Hepatocyte (in vitro differentiated cells): ENCODE data around the gene MIPOL1. TPM values are rescaled to one million over a fixed set of nuclear protein-coding genes. Genes with fewer than 3 reads are reported as not detected.

Source experiments
- DNase-seq: peaks from one replicate; pipeline ENCODE4 v3.0.0-alpha.2; 2016; ENCODE audit warnings: low spot score
- H2AFZ ChIP-seq: fragments of 200-600 bp; sonication (generic); 2 replicates; pipeline ENCODE4 v1.6.0; 2016; ENCODE audit warnings: antibody characterized with exemption, mild to moderate bottlenecking
- H3K27ac ChIP-seq: fragments of 200-600 bp; sonication (generic); 2 replicates; pipeline ENCODE4 v1.5.1; 2016; ENCODE audit warnings: mild to moderate bottlenecking
- H3K27me3 ChIP-seq: fragments of 200-600 bp; sonication (generic); 2 replicates; pipeline ENCODE4 v1.6.1; 2016
- H3K36me3 ChIP-seq: fragments of 200-600 bp; sonication (generic); replicated peaks from 2 replicates; pipeline ENCODE4 v1.5.1; 2016; ENCODE audit warnings: low read depth; ENCODE audit not compliant: insufficient read depth
- H3K4me1 ChIP-seq: fragments of 200-600 bp; sonication (generic); 2 replicates; pipeline ENCODE4 v1.5.1; 2016; ENCODE audit warnings: mild to moderate bottlenecking, moderate library complexity; ENCODE audit not compliant: insufficient read depth
- H3K4me2 ChIP-seq: fragments of 200-600 bp; sonication (generic); 2 replicates; pipeline ENCODE4 v1.6.0; 2016
- H3K4me3 ChIP-seq: fragments of 200-600 bp; sonication (generic); 2 replicates; pipeline ENCODE4 v1.5.1; 2016; ENCODE audit warnings: mild to moderate bottlenecking
- H3K79me2 ChIP-seq: fragments of 200-600 bp; sonication (generic); 2 replicates; pipeline ENCODE4 v1.6.0; 2017; ENCODE audit warnings: mild to moderate bottlenecking
- H3K9me2 ChIP-seq: fragments of 200-600 bp; sonication (generic); replicated peaks from 2 replicates; pipeline ENCODE4 v1.6.0; 2017; ENCODE audit warnings: mild to moderate bottlenecking; ENCODE audit not compliant: insufficient read depth
- H3K9me3 ChIP-seq: fragments of 200-600 bp; sonication (generic); 2 replicates; pipeline ENCODE4 v1.5.1; 2016; ENCODE audit warnings: low read depth, mild to moderate bottlenecking
- H4K20me1 ChIP-seq: fragments of 200-600 bp; sonication (generic); 2 replicates; pipeline ENCODE4 v1.6.0; 2016; ENCODE audit warnings: mild to moderate bottlenecking; ENCODE audit not compliant: insufficient read depth, poor library complexity, severe bottlenecking
- CTCF ChIP-seq: fragments of 200-600 bp; sonication (generic); IDR thresholded peaks from 2 replicates; pipeline ENCODE4 v1.5.1; 2016; ENCODE audit warnings: antibody characterized with exemption, mild to moderate bottlenecking; ENCODE audit not compliant: poor library complexity
- EZH2 ChIP-seq: fragments of 200-600 bp; sonication (generic); IDR thresholded peaks from 2 replicates; pipeline ENCODE4 v1.6.1; 2016; ENCODE audit warnings: antibody characterized with exemption, mild to moderate bottlenecking, borderline replicate concordance
- EZH2phosphoT487 ChIP-seq: fragments of 200-600 bp; sonication (generic); IDR thresholded peaks from one replicate; pipeline ENCODE4 v1.6.1; 2018; ENCODE audit warnings: antibody characterized with exemption, mild to moderate bottlenecking, low read depth, moderate library complexity; ENCODE audit not compliant: unreplicated experiment, severe bottlenecking
- WGBS: methylation state at CpG from one replicate; pipeline ENCODE4 v1.1.6; 2016; ENCODE audit warnings: low lambda C conversion rate; ENCODE audit errors: missing lambda C conversion rate; 5-methylcytosine and 5-hydroxymethylcytosine counted together
- polyA plus RNA-seq: library from polyadenylated mRNA; unstranded; fragments of >200 nt; fragmentation: Nextera tagmentation; extraction: Ambion mirVana; gene quantifications from 2 replicates; pipeline ENCODE4 v1.2.1, GENCODE V29; 2016
- total RNA-seq: library from RNA; depleted of rRNA; stranded (reverse); fragments of >200 nt; gene quantifications from 2 replicates; pipeline ENCODE4 v1.2.3, GENCODE V29; 2014

MIPOL1 gene
- total and polyA plus RNA-seq, 2 experiments from 2014 or later: 2.6 to 16.6 TPM

GRCh38 chr14:37369425-37369824 is 171.7 kb downstream of the MIPOL1 start:
- no peaks in the 10 kb centered on the region for H3K79me2 ChIP-seq
- H4K20me1 ChIP-seq: no peaks in the 10 kb centered on the region
- no peaks in the 10 kb centered on the region for H3K4me1 ChIP-seq
- peak overlapping the region; percentile 36 for H3K4me2 ChIP-seq
- DNase-seq: no peak
- H3K27ac ChIP-seq: no peak overlapping the region
- H3K4me3 ChIP-seq: no peak overlapping the region
- H3K9me3 ChIP-seq: no peaks in the 10 kb centered on the region
- H2AFZ ChIP-seq: no peak overlapping the region
- WGBS: 31% methylated on average over 5 of the region's 5 CpGs
- TF ChIP-seq EZH2 (no peak), EZH2phosphoT487 (no peak), CTCF (no peak)
- no peaks in the 10 kb centered on the region for H3K9me2 ChIP-seq
- no peaks in the 10 kb centered on the region for H3K27me3 ChIP-seq
- H3K36me3 ChIP-seq: no peaks in the 10 kb centered on the region

GRCh38 chr14:37375566-37375965 is 177.8 kb downstream of the MIPOL1 start:
- Histone ChIP-seq H3K9me3 (no peaks in the 10 kb centered on the region), H3K36me3 (no peaks in the 10 kb centered on the region), H2AFZ (no peak overlapping the region), H3K4me1 (no peaks in the 10 kb centered on the region), H3K27ac (no peak overlapping the region), H3K79me2 (no peaks in the 10 kb centered on the region), H3K4me3 (no peak overlapping the region), H4K20me1 (no peaks in the 10 kb centered on the region), H3K27me3 (no peaks in the 10 kb centered on the region), H3K9me2 (no peaks in the 10 kb centered on the region), H3K4me2 (no peak overlapping the region)
- TF ChIP-seq CTCF (no peak), EZH2phosphoT487 (no peak), EZH2 (no peak)
- DNase-seq: no peak

GRCh38 chr14:37376944-37377609 is 179.3 kb downstream of the MIPOL1 start:
- H4K20me1 ChIP-seq: no peaks in the 10 kb centered on the region
- no peak overlapping the region for H3K4me2 ChIP-seq
- H3K36me3 ChIP-seq: no peaks in the 10 kb centered on the region
- H2AFZ ChIP-seq: no peak overlapping the region
- H3K9me3 ChIP-seq: no peaks in the 10 kb centered on the region
- no peak for DNase-seq
- TF ChIP-seq CTCF: no peak
- no peak for TF ChIP-seq EZH2phosphoT487
- TF ChIP-seq EZH2: no peak
- no peaks in the 10 kb centered on the region for H3K9me2 ChIP-seq
- WGBS: 67% methylated on average over 3 of the region's 3 CpGs
- no peak overlapping the region for H3K27ac ChIP-seq
- H3K4me3 ChIP-seq: no peak overlapping the region
- H3K79me2 ChIP-seq: no peaks in the 10 kb centered on the region
- no peaks in the 10 kb centered on the region for H3K27me3 ChIP-seq
- H3K4me1 ChIP-seq: no peaks in the 10 kb centered on the region
